Mucosa of rectum (tissue), 2 donors: ENCODE data around the gene TEX26.

Experiments
- H3K27ac ChIP-seq, 2 donors: one replicate each; pipeline ENCODE4 v1.7.0; 2013; ENCODE audit warnings: inconsistent platforms in 2 of 2, low read depth in 2 of 2, low read length in 2 of 2
- H3K27me3 ChIP-seq, 2 donors: one replicate each; pipeline ENCODE4 v1.7.0; 2013; ENCODE audit warnings: low read length in 2 of 2; ENCODE audit not compliant: control insufficient read depth in 2 of 2, insufficient read depth in 2 of 2
- H3K36me3 ChIP-seq, 2 donors: one replicate each; pipeline ENCODE4 v1.7.0; 2013; ENCODE audit warnings: low read length in 2 of 2; ENCODE audit not compliant: control insufficient read depth in 2 of 2, insufficient read depth in 2 of 2
- H3K4me1 ChIP-seq, 2 donors: one replicate each; pipeline ENCODE4 v1.7.0; 2013; ENCODE audit warnings: low read length in 2 of 2, mild to moderate bottlenecking in 1 of 2; ENCODE audit not compliant: control insufficient read depth in 2 of 2, insufficient read depth in 2 of 2
- H3K4me3 ChIP-seq, 2 donors: one replicate each; pipeline ENCODE4 v1.7.0; 2013; ENCODE audit warnings: low read length in 2 of 2
- H3K9ac ChIP-seq, 2 donors: one replicate each; pipeline ENCODE4 v1.7.0; 2013; ENCODE audit warnings: low read length in 2 of 2, low read depth in 1 of 2, mild to moderate bottlenecking in 1 of 2
- H3K9me3 ChIP-seq, 2 donors: one replicate each; pipeline ENCODE4 v1.7.0; 2013; ENCODE audit warnings: low read length in 2 of 2; ENCODE audit not compliant: control insufficient read depth in 2 of 2
- donor health status: healthy.
- donor health status: Normal muscosa, but diverticular disease.

TEX26 gene

GRCh38 chr13:31010296-31010695, 77.8 kb downstream of the TEX26 start:
- Histone ChIP-seq H3K4me1 (no peaks in the 10 kb centered on the region), H3K4me3 (no peak overlapping the region), H3K9me3 (no peaks in the 10 kb centered on the region), H3K27ac (no peak overlapping the region), H3K27me3 (no peaks in the 10 kb centered on the region), H3K9ac (no peak overlapping the region), H3K36me3 (no peaks in the 10 kb centered on the region)

DNA sequence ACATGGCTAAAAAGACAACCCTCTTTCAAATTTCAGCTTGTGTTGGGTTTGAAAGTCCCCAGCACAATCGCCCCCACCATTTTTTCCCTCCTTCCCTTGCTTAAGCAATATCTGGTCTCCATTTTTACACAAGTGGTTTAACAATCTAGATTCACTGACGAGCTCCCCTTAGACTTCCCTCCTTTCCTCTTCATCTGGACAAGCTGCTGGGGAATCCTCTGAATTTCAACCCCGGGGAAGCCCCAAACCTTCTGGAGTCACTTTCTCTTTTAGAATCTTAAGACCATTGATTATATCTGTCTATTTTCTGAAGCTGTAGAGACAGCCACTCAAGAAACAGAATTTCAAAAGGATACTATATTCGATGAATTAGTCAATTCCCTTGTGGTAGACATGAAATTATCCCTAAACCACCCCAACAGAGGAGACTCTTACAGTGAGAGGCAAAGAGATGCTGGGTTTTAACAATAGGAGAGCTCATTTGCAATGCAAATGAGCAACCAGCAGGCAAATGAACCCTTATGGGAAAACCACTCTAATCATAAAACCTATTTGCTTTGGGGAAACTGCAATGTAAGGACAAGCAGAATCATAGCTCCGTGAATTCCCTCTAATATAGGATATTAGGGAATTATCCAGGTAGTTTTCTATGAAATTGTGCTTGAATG, 78.9 kb downstream of the TEX26 start:
- Histone ChIP-seq H3K27ac (no peak overlapping the region), H3K4me3 (no peak overlapping the region), H3K27me3 (no peaks in the 10 kb centered on the region)

DNA sequence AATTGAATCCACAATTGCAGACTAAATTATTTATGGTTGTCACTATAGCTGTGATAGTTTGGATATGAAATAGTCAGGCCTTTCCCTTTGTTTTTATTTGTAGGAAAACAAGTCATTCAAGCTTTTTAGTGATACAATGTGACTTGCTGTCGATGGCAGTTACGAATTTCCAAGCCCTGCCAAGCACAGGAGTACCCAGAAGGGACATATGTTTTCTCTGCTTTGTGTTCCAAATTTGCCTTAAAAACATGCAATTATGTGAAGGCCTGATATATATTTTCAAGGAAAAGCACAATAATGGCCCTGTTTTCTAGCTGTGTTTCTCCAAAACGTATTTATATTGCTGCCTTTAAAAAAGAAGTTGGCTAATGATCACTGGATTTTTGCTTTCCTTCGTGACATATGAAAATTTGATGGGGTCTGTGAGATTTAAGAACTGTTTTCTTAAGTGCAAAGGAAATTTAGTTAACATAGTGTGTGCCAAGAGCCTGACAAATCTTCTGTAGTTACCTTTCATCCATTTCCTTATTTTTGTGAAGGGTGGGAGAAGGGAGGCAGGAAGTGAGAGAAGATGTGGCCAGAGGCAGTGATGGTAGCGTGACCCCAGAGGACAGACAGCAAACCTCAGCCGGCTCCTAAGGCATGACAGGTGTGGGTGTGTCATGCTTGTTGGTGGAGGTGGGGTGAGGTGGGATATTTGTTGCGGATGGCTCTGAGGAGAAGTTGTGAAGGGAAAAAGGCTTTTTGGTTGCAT, 79.6 kb downstream of the TEX26 start:
- Histone ChIP-seq H3K27ac (no peak overlapping the region), H3K9me3 (no peaks in the 10 kb centered on the region), H3K4me3 (no peak overlapping the region), H3K9ac (no peak overlapping the region), H3K36me3 (no peaks in the 10 kb centered on the region), H3K4me1 (no peaks in the 10 kb centered on the region), H3K27me3 (no peaks in the 10 kb centered on the region)

More for the DNA sequence above, 78.9 kb downstream of the TEX26 start:
- Histone ChIP-seq H3K36me3 (no peaks in the 10 kb centered on the region), H3K9ac (no peak overlapping the region), H3K9me3 (no peaks in the 10 kb centered on the region), H3K4me1 (no peaks in the 10 kb centered on the region)

DNA sequence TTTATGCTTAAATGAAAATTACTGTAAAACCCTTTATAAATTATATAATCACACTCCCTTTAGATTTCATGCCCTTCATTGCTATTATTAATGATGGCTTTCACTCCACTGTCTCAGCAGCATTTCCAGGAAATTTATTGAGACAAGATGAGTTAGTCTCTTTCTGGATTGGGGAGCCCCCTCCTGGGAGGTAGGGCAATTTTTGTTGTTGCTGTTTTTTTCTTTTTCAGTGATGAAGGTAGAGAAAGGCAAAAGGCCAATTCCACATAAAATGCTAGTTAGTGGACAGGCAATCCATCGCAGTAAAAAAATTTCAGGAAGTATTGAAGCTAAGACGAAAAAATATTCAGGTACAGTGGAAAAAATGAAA, 80.2 kb downstream of the TEX26 start:
- no peak overlapping the region for H3K4me3 ChIP-seq
- H3K9ac ChIP-seq: no peak overlapping the region
- H3K27me3 ChIP-seq: no peaks in the 10 kb centered on the region
- H3K4me1 ChIP-seq: no peaks in the 10 kb centered on the region
- H3K9me3 ChIP-seq: no peaks in the 10 kb centered on the region
- H3K36me3 ChIP-seq: no peaks in the 10 kb centered on the region
- no peak overlapping the region for H3K27ac ChIP-seq

DNA sequence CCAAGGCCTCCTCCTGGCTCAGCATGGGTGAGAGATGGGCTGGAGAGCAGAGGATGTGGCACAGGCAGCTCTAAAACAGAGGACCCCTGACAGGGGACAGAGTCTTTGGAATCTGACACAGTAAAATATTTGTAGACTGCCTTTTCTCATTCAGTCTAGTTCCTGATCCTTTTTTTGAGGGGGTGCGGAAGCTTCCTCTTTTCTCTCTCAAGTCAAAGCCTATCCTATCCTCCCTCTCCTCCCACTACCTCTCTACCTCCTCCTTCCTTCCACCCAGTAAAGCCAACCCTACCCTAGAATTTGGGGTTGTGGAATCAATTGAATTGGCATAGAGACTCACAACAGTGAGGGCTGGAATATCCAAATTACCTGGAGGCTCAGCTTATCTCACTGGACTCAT, 82.0 kb downstream of the TEX26 start:
- H3K27ac ChIP-seq: no peak overlapping the region
- H3K27me3 ChIP-seq: no peaks in the 10 kb centered on the region
- H3K36me3 ChIP-seq: no peaks in the 10 kb centered on the region
- H3K9me3 ChIP-seq: no peaks in the 10 kb centered on the region
- H3K4me3 ChIP-seq: no peak overlapping the region
- no peak overlapping the region for H3K9ac ChIP-seq
- no peaks in the 10 kb centered on the region for H3K4me1 ChIP-seq

- no peaks in the 10 kb centered on the region for H3K27me3 ChIP-seq
- H3K9ac ChIP-seq: no peak overlapping the region
- no peak overlapping the region for H3K27ac ChIP-seq
- no peaks in the 10 kb centered on the region for H3K4me1 ChIP-seq
- H3K4me3 ChIP-seq: no peak overlapping the region
- no peaks in the 10 kb centered on the region for H3K36me3 ChIP-seq
- H3K9me3 ChIP-seq: no peaks in the 10 kb centered on the region
Measured at GRCh38 chr13:31015199-31015598, 82.7 kb downstream of the TEX26 start.

- Histone ChIP-seq H3K9ac (no peak overlapping the region), H3K4me1 (no peaks in the 10 kb centered on the region), H3K27me3 (no peaks in the 10 kb centered on the region), H3K9me3 (no peaks in the 10 kb centered on the region), H3K36me3 (no peaks in the 10 kb centered on the region), H3K4me3 (no peak overlapping the region), H3K27ac (no peak overlapping the region)
Measured at GRCh38 chr13:31016342-31017325, 84.2 kb downstream of the TEX26 start.

DNA sequence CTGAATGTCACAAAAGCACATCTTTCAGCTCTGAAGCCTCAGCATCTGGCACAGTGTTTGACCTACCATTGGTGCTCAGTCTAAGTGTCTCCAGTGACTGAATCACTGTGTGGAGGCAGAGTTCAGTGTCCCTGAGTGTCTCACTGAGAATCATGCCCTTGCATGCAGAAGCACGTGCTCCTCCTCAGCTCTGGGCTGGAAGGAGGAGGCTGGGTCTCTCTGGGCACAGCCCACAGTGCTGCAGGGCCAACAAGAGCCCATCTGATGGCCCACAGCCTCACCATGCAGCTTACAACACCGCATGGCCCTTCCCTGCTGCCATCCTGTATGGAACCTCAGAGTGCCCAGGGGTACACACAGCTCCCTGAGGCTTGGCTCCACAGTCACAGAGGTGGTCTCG, 86.1 kb downstream of the TEX26 start:
- H3K36me3 ChIP-seq: no peaks in the 10 kb centered on the region
- H3K4me1 ChIP-seq: no peaks in the 10 kb centered on the region
- no peaks in the 10 kb centered on the region for H3K9me3 ChIP-seq
- no peak overlapping the region for H3K9ac ChIP-seq
- H3K27ac ChIP-seq: no peak overlapping the region
- no peak overlapping the region for H3K4me3 ChIP-seq
- H3K27me3 ChIP-seq: peaks cover 0 to 7% of the 10 kb centered on the region in 2 donors

DNA sequence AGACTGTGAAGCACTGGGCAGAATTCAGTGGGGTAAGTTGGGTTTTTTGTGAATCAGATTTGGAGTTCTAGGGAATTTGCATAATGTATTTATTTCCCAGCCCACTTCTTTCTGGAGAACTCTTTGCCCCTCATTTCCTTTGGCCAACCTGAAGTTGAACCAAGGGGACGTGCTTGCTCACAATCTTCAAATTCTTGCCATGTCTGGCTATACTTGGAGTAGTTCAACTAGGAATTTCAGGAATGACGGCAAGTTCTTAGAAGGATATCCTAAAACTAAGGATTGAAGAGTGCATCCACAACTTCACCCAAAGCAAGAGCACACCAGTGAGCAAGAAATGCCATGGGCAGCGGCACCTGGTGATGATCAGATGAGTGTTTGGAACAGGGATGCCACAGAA, 88.5 kb downstream of the TEX26 start:
- Histone ChIP-seq H3K27ac (no peak overlapping the region), H3K4me3 (no peak overlapping the region), H3K27me3 (peaks cover 0 to 7% of the 10 kb centered on the region in 2 donors), H3K9me3 (no peaks in the 10 kb centered on the region), H3K4me1 (no peaks in the 10 kb centered on the region), H3K9ac (no peak overlapping the region), H3K36me3 (no peaks in the 10 kb centered on the region)
